Endothelial cell of umbilical vein (primary cell): ENCODE measurements around the gene MAP2K5.

ENCODE experiments used
- CTCF ChIP-seq, 2 donors: IDR thresholded peaks; 1 replicate in 1 of 2; 2 replicates in 1 of 2; pipeline ENCODE4 v1.5.1; 2011; ENCODE audit warnings: low read length in 2 of 2, mild to moderate bottlenecking in 2 of 2, moderate library complexity in 2 of 2, control low read depth in 1 of 2, inconsistent platforms in 1 of 2, low read depth in 1 of 2; ENCODE audit not compliant: insufficient read depth in 1 of 2; ENCODE audit errors: extremely low read depth in 1 of 2
- EZH2 ChIP-seq: IDR thresholded peaks from 2 replicates; pipeline ENCODE4 v1.6.1; 2012; ENCODE audit warnings: borderline replicate concordance, low read depth, mild to moderate bottlenecking, moderate library complexity, low read length, inconsistent platforms; ENCODE audit not compliant: severe bottlenecking
- FOS ChIP-seq: IDR thresholded peaks from 2 replicates; pipeline ENCODE4 v1.6.1; 2011; ENCODE audit warnings: mild to moderate bottlenecking, low read length, moderate library complexity, borderline replicate concordance; ENCODE audit not compliant: insufficient read depth
- GATA2 ChIP-seq: IDR thresholded peaks from 2 replicates; pipeline ENCODE4 v1.7.0; 2011; ENCODE audit warnings: low read depth, mild to moderate bottlenecking, moderate library complexity, mixed read lengths, low read length; ENCODE audit not compliant: insufficient read length, insufficient read depth
- MYC ChIP-seq: IDR thresholded peaks from one replicate; pipeline ENCODE4 v1.6.1; 2011; ENCODE audit warnings: mild to moderate bottlenecking, low read depth, low read length
- POLR2A ChIP-seq: IDR thresholded peaks from 2 replicates; pipeline ENCODE4 v1.6.1; 2012; ENCODE audit warnings: low read depth, mild to moderate bottlenecking, control low read depth, low read length
- POLR2AphosphoS5 ChIP-seq: IDR thresholded peaks from 2 replicates; pipeline ENCODE4 v1.6.1; 2012; ENCODE audit warnings: low read depth, mild to moderate bottlenecking, control low read depth, low read length, moderate library complexity; ENCODE audit not compliant: insufficient read depth

GRCh38 chr15:67660874-67661606 lies 118.5 kb downstream of the MAP2K5 start:
- TF ChIP-seq EZH2 (no peak), CTCF (IDR thresholded peaks at IDR 0.05; ENCODE audit: extremely low read depth in 1 of 2, insufficient read depth in 1 of 2, low read depth in 1 of 2, low read length in 2 of 2) (no peak), POLR2AphosphoS5 (no peak), POLR2A (no peak), MYC (no peak), FOS (no peak), GATA2 (no peak)
